WTC11 (cell line): Measurements from ENCODE around the gene TAS1R2. TPM values are rescaled to one million over a fixed set of nuclear protein-coding genes. Genes with fewer than 3 reads are reported as not detected.

Experiments used
- ATAC-seq: fragments of 200-7000 bp; cut with Tn5 transposase; 2 replicates; pipeline ENCODE4 v1.10.0; 2021; ENCODE audit warnings: mild to moderate bottlenecking, moderate library complexity
- CTCF ChIA-PET: fragments of 300-600 bp; sonication (Branson Sonifier 250); formaldehyde crosslinking; loops from one replicate; lab custom pipeline; 2021; ENCODE audit warnings: antibody characterized with exemption; lab: Charles Lee
- POLR2A ChIA-PET: fragments of 350-600 bp; sonication (Branson Sonifier 250); formaldehyde crosslinking; loops from one replicate; lab custom pipeline; 2021; ENCODE audit warnings: antibody characterized with exemption; lab: Charles Lee
- DNase-seq: peaks from one replicate; pipeline ENCODE4 v3.0.0; 2021; ENCODE audit warnings: low spot score
- H3K27ac Mint-ChIP-seq: 2 replicates; pipeline ENCODE4 v1.8.0; 2021; ENCODE audit warnings: mixed read lengths
- H3K27me3 Mint-ChIP-seq: 2 replicates; pipeline ENCODE4 v1.8.0; 2021; ENCODE audit warnings: low read depth, mild to moderate bottlenecking, moderate library complexity, mixed read lengths
- H3K36me3 Mint-ChIP-seq: 2 replicates; pipeline ENCODE4 v1.8.0; 2021; ENCODE audit warnings: mixed read lengths
- H3K4me1 Mint-ChIP-seq: 2 replicates; pipeline ENCODE4 v1.8.0; 2022; ENCODE audit warnings: mixed read lengths
- H3K4me3 Mint-ChIP-seq: 2 replicates; pipeline ENCODE4 v1.8.0; 2021; ENCODE audit warnings: mild to moderate bottlenecking, moderate library complexity, mixed read lengths
- H3K9me3 Mint-ChIP-seq: 2 replicates; pipeline ENCODE4 v1.8.0; 2021; ENCODE audit warnings: mixed read lengths
- CREM ChIP-seq: sonication (generic); formaldehyde crosslinking; IDR thresholded peaks from 2 replicates; pipeline ENCODE4 v1.8.1; 2022; ENCODE audit warnings: mild to moderate bottlenecking, missing genetic modification reagents, moderate library complexity
- ELF4 ChIP-seq: sonication (generic); formaldehyde crosslinking; IDR thresholded peaks from 2 replicates; pipeline ENCODE4 v1.8.1; 2022; ENCODE audit warnings: low read depth, mild to moderate bottlenecking, moderate library complexity, missing genetic modification reagents
- ERG ChIP-seq: fragments of 250-450 bp; sonication (Bioruptor Pico); IDR thresholded peaks from 2 replicates; pipeline ENCODE4 v1.8.0; 2021; ENCODE audit warnings: mild to moderate bottlenecking
- ETV6 ChIP-seq: sonication (generic); formaldehyde crosslinking; IDR thresholded peaks from 2 replicates; pipeline ENCODE4 v1.8.1; 2022; ENCODE audit warnings: mild to moderate bottlenecking, missing genetic modification reagents
- JAZF1 ChIP-seq: fragments of 250-450 bp; sonication (Bioruptor Pico); IDR thresholded peaks from 2 replicates; pipeline ENCODE4 v1.9.0; 2021; ENCODE audit warnings: moderate library complexity, mild to moderate bottlenecking, inconsistent platforms
- MYBL2 ChIP-seq: sonication (generic); formaldehyde crosslinking; IDR thresholded peaks from 2 replicates; pipeline ENCODE4 v1.8.1; 2023; ENCODE audit warnings: mild to moderate bottlenecking, moderate library complexity, missing genetic modification reagents
- SMAD3 ChIP-seq: sonication (generic); formaldehyde crosslinking; IDR thresholded peaks from 2 replicates; pipeline ENCODE4 v1.8.0; 2022; ENCODE audit warnings: missing genetic modification reagents, mild to moderate bottlenecking, borderline replicate concordance
- ZNF219 ChIP-seq: sonication (generic); formaldehyde crosslinking; IDR thresholded peaks from 2 replicates; pipeline ENCODE4 v1.8.0; 2023; ENCODE audit warnings: missing genetic modification reagents, mild to moderate bottlenecking, borderline replicate concordance
- ZNF671 ChIP-seq: fragments of 250-450 bp; sonication (Bioruptor Pico); IDR thresholded peaks from 2 replicates; pipeline ENCODE4 v1.8.0; 2021; ENCODE audit warnings: mild to moderate bottlenecking
- total RNA-seq: library from RNA; stranded (reverse); gene quantifications from 3 replicates; pipeline ENCODE4 v1.2.3, GENCODE V29; 2021
- TF ChIP-seq, protein P1 (sequence below): sonication (generic); formaldehyde crosslinking; IDR thresholded peaks from 2 replicates; pipeline ENCODE4 v1.8.1; 2023; ENCODE audit warnings: mild to moderate bottlenecking, missing genetic modification reagents, borderline replicate concordance
- TF ChIP-seq, protein P2 (sequence below): sonication (generic); formaldehyde crosslinking; IDR thresholded peaks from 2 replicates; pipeline ENCODE4 v1.8.0; 2023; ENCODE audit warnings: missing genetic modification reagents
- TF ChIP-seq, protein P3 (sequence below): sonication (generic); formaldehyde crosslinking; IDR thresholded peaks from 2 replicates; pipeline ENCODE4 v1.8.1; 2022; ENCODE audit warnings: mild to moderate bottlenecking, missing genetic modification reagents, moderate library complexity, borderline replicate concordance
- TF ChIP-seq, protein P4 (sequence below): sonication (generic); formaldehyde crosslinking; IDR thresholded peaks from 2 replicates; pipeline ENCODE4 v1.8.0; 2022; ENCODE audit warnings: mild to moderate bottlenecking, missing genetic modification reagents

The TAS1R2 gene
- total RNA-seq, 1 experiment from 2014 or later, result not detected

DNA sequence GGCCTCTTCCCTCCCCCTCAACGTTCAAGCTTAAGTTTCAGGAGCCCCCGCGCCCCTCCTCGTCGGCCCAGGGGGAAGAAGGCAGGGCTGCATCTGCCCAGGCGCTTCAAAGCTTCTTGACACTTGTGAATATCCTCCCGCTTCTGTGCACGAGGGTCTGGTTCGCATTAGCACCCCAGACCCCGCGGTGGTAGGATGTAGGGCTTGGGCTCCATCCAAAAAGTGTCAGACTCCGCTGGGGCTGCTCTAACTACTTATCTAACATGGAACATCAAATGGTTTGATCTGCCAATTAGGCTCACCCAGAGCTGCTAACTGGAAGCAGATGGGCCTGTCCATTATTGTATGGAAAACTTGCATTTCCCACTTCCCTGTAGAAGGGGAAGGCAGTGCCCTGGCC, 28.9 kb downstream of the TAS1R2 start:
- Mint-ChIP-seq H3K36me3 (peaks cover 10% of the 10 kb centered on the region), H3K27ac (no peak overlapping the region), H3K27me3 (peaks cover 32% of the 10 kb centered on the region), H3K4me1 (no peaks in the 10 kb centered on the region), H3K9me3 (peaks cover 38% of the 10 kb centered on the region), H3K4me3 (no peak overlapping the region)
- POLR2A ChIA-PET, result no interaction called here
- CTCF ChIA-PET, result interaction anchor here (1.3 kb wide), 1 partner anchor 233 kb away, joined by 3 read pairs; no protein-coding TSS in a partner anchor
- DNase-seq (no peak), ATAC-seq (no peak)
- TF ChIP-seq ZNF671 (CRISPR knock-in tag) (no peak), JAZF1 (CRISPR knock-in tag) (no peak), ETV6 (no peak), MYBL2 (CRISPR knock-in tag) (no peak), ELF4 (CRISPR knock-in tag) (no peak)
- TF ChIP-seq, protein P1, sequence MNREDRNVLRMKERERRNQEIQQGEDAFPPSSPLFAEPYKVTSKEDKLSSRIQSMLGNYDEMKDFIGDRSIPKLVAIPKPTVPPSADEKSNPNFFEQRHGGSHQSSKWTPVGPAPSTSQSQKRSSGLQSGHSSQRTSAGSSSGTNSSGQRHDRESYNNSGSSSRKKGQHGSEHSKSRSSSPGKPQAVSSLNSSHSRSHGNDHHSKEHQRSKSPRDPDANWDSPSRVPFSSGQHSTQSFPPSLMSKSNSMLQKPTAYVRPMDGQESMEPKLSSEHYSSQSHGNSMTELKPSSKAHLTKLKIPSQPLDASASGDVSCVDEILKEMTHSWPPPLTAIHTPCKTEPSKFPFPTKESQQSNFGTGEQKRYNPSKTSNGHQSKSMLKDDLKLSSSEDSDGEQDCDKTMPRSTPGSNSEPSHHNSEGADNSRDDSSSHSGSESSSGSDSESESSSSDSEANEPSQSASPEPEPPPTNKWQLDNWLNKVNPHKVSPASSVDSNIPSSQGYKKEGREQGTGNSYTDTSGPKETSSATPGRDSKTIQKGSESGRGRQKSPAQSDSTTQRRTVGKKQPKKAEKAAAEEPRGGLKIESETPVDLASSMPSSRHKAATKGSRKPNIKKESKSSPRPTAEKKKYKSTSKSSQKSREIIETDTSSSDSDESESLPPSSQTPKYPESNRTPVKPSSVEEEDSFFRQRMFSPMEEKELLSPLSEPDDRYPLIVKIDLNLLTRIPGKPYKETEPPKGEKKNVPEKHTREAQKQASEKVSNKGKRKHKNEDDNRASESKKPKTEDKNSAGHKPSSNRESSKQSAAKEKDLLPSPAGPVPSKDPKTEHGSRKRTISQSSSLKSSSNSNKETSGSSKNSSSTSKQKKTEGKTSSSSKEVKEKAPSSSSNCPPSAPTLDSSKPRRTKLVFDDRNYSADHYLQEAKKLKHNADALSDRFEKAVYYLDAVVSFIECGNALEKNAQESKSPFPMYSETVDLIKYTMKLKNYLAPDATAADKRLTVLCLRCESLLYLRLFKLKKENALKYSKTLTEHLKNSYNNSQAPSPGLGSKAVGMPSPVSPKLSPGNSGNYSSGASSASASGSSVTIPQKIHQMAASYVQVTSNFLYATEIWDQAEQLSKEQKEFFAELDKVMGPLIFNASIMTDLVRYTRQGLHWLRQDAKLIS (CRISPR knock-in tag), result no peak
- TF ChIP-seq, protein P2, sequence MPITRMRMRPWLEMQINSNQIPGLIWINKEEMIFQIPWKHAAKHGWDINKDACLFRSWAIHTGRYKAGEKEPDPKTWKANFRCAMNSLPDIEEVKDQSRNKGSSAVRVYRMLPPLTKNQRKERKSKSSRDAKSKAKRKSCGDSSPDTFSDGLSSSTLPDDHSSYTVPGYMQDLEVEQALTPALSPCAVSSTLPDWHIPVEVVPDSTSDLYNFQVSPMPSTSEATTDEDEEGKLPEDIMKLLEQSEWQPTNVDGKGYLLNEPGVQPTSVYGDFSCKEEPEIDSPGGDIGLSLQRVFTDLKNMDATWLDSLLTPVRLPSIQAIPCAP (CRISPR knock-in tag), result no peak
- TF ChIP-seq, protein P3, sequence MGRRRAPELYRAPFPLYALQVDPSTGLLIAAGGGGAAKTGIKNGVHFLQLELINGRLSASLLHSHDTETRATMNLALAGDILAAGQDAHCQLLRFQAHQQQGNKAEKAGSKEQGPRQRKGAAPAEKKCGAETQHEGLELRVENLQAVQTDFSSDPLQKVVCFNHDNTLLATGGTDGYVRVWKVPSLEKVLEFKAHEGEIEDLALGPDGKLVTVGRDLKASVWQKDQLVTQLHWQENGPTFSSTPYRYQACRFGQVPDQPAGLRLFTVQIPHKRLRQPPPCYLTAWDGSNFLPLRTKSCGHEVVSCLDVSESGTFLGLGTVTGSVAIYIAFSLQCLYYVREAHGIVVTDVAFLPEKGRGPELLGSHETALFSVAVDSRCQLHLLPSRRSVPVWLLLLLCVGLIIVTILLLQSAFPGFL (CRISPR knock-in tag), result no peak

DNA sequence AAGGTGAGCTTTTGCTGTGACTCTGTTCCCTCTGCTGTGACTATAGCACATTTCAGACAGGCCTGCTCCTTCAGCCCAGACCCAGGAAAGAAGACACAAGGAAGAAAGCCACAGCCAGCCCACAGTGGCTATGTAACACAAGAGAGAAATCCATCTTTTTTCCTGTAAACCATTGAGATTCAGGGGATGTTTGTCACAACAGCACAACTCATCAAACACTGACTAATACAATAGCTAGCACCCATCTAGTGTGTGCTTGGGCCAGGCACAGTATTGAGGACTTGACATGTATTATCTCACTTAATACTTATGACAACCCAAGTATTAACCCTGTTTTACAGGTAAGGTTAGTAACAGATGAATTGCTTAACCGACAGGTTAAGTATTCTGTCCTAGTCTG, 29.8 kb downstream of the TAS1R2 start:
- Mint-ChIP-seq H3K4me3 (no peak overlapping the region), H3K27ac (no peak overlapping the region), H3K9me3 (peaks cover 39% of the 10 kb centered on the region), H3K4me1 (no peaks in the 10 kb centered on the region), H3K36me3 (peaks cover 10% of the 10 kb centered on the region), H3K27me3 (peaks cover 26% of the 10 kb centered on the region)
- POLR2A ChIA-PET, result no interaction called here
- ATAC-seq (no peak), DNase-seq (no peak)
- CTCF ChIA-PET, result interaction anchor here (1.3 kb wide), 1 partner anchor 233 kb away, joined by 3 read pairs; no protein-coding TSS in a partner anchor
- TF ChIP-seq, protein P1 (CRISPR knock-in tag), result no peak
- TF ChIP-seq ERG (CRISPR knock-in tag) (no peak), SMAD3 (CRISPR knock-in tag) (no peak), CREM (CRISPR knock-in tag) (no peak), ZNF219 (CRISPR knock-in tag) (no peak)
- TF ChIP-seq, protein P4, sequence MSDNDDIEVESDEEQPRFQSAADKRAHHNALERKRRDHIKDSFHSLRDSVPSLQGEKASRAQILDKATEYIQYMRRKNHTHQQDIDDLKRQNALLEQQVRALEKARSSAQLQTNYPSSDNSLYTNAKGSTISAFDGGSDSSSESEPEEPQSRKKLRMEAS (CRISPR knock-in tag), result no peak
